Heart right ventricle (tissue), 16 donors: Measurements from ENCODE around the gene ALLC. TPM values are rescaled to one million over a fixed set of nuclear protein-coding genes. Genes with fewer than 3 reads are reported as not detected.

Experiments
- ATAC-seq, 8 donors: fragments of 200-7000 bp; cut with Tn5 transposase; one replicate each; pipeline ENCODE4 v1.9.1; 2020; ENCODE audit warnings: mild to moderate bottlenecking in 8 of 8, moderate library complexity in 8 of 8, moderate number of reproducible peaks in 1 of 8
- DNase-seq, 2 donors: peaks; one replicate each; pipeline ENCODE4 v3.0.0-alpha.2; 2020
- H3K27ac ChIP-seq, 10 donors: fragments of 200-600 bp; sonication (generic) in 2 of 10; one replicate each; pipeline versions ENCODE4 v1.5.0 to v1.8.0; 2020 to 2022; ENCODE audit warnings: mild to moderate bottlenecking in 3 of 10
- H3K27me3 ChIP-seq, 7 donors: fragments of 200-600 bp; one replicate each; pipeline ENCODE4 v1.8.0; 2021 to 2022; ENCODE audit warnings: mild to moderate bottlenecking in 2 of 7
- H3K36me3 ChIP-seq, 9 donors: fragments of 200-600 bp; sonication (generic) in 1 of 9; one replicate each; pipeline versions ENCODE4 v1.5.0 to v1.8.0; 2020 to 2022; ENCODE audit warnings: mild to moderate bottlenecking in 2 of 9
- H3K4me1 ChIP-seq, 9 donors: fragments of 200-600 bp; sonication (generic) in 1 of 9; one replicate each; pipeline versions ENCODE4 v1.5.0 to v1.8.0; 2020 to 2022; ENCODE audit warnings: mild to moderate bottlenecking in 4 of 9
- H3K4me3 ChIP-seq, 10 donors: fragments of 200-600 bp; sonication (generic) in 2 of 10; one replicate each; pipeline versions ENCODE4 v1.5.0 to v1.8.0; 2020 to 2022; ENCODE audit warnings: mild to moderate bottlenecking in 7 of 10, moderate library complexity in 2 of 10
- H3K9me3 ChIP-seq, 11 donors: fragments of 200-600 bp in 10 of 11; sonication (generic) in 2 of 11; one replicate each; pipeline versions ENCODE4 v1.5.0 to v1.8.0; 2013 to 2022; ENCODE audit warnings: mild to moderate bottlenecking in 2 of 11, control low read depth in 1 of 11, moderate library complexity in 1 of 11
- WGBS, 2 donors: extraction: QIAGEN DNeasy Blood & Tissue Kit; methylation state at CpG; one replicate each; pipeline ENCODE4 v1.1.7; 2013; ENCODE audit warnings: inconsistent platforms in 1 of 2; 5-methylcytosine and 5-hydroxymethylcytosine counted together
- intact Hi-C, 10 donors: fragments of 100-400 bp; cut with DNase I; formaldehyde crosslinking; loops; one replicate each; pipeline versions ENCODE4 v1.11.1 to v1.14.2; 2022
- polyA plus RNA-seq, 2 donors: library from polyadenylated mRNA; stranded (reverse); fragments of 200-250 nt; gene quantifications; one replicate each; pipeline ENCODE4 v1.2.3, GENCODE V29; 2013
- total RNA-seq, 10 donors: library from RNA; stranded (reverse); fragmentation: NEBNext Ultra II Directional in 3 of 10; extraction: Animal tissue kit (Norgen Biotek cat#: 25700) in 3 of 10; gene quantifications; one replicate each; pipeline versions ENCODE4 v1.2.1 to v1.2.4, GENCODE V29; 2021 to 2023
- TF ChIP-seq, protein P1 (sequence below), 9 donors: fragments of 200-600 bp; sonication (generic) in 2 of 9; IDR thresholded peaks; one replicate each; pipeline versions ENCODE4 v1.5.0 to v1.8.0; 2021 to 2022; ENCODE audit warnings: antibody characterized with exemption in 9 of 9, mild to moderate bottlenecking in 5 of 9, moderate library complexity in 1 of 9
- donor health status: Arrhythmogenic right ventricular cardiomyopathy.
- donor health status: ischemic (EF 13 %, LVEDD 7.1; RV severe dilation, severe dysfunction).
- donor health status: healthy with polysubstance abuse.
- donor health status: DM: no; HTN: yes; CAD: no.
- donor health status: DM: no; HTN: no; CAD: no.
- donor health status: ischemic (EF 25% LVEDD 6.9; RV normal size, moderate dysfunction).
- donor health status: ischemic (EF 25% LVEDD 5.7; RV mildly dilated, moderate dysfunction).
- donor health status: healthy.
- donor health status: DM: yes; HTN: yes; CAD: no.
- donor health status: Ischemic cardiomyopathy.
- donor health status: ischemic (EF 35%, LVEDD 5.7; RV mildly dilated, moderate dysfunction).
- donor health status: nonischemic (EF 11% LVEDD 7.7; RV severe dilation, severe dysfunction).
- donor health status: DM: yes; HTN: yes; CAD: no.
- donor health status: PGD.
- donor health status: ischemic (EF 29% LVEDD 5.4; RV normal size, mild dysfunction).
- donor health status: nonischemic (EF 23%, LVEDD 6.1; RV moderate dilation, normal function).

The ALLC gene
- total and polyA plus RNA-seq, 12 donors: 0.59 TPM; not detected in 11

DNA sequence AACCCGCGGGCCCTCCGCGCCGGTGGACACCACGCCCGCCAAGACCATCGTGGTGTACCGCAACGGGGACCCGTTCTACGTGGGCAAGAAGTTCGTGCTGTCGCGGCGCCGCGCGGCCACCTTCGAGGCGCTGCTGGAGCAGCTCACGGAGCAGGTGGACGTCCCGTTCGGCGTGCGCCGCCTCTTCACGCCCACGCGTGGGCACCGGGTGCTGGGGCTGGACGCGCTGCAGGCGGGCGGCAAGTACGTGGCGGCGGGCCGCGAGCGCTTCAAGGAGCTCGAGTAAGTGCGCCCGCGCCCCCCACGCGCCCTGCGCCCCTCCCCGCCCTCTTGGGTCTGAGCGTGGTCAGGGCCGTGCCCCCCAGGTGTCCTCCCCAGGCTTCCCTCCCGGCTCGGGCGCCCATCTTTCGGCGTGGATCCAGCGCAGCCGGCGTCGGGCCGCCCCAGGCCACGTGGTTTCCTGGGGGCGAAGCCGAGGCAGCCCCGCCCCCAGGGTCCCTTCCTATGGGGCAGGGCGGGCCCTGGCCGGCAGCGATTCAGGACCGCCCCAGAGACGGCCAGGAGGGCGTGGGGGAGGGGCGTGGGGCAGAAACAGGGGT lies 45.9 kb downstream of the ALLC start:
- DNase-seq: no peak
- peaks cover 0 to 4% (median 0%) of the 10 kb centered on the region in 11 donors for H3K9me3 ChIP-seq
- no peaks in the 10 kb centered on the region for H3K36me3 ChIP-seq
- intact Hi-C loops: no loop called here
- peak overlapping the region in 2 of 10 donors; percentile 10 to 11 for H3K4me3 ChIP-seq
- H3K27ac ChIP-seq: no peak overlapping the region
- H3K27me3 ChIP-seq: peaks cover 9 to 65% (median 43%) of the 10 kb centered on the region in 7 donors
- ATAC-seq: peak in 1 of 8 donors; percentile 12
- peaks cover 0 to 5% (median 0%) of the 10 kb centered on the region in 9 donors for H3K4me1 ChIP-seq
- 21 to 28% methylated on average over 64 to 73 of the region's 73 CpGs for WGBS, 2 donors
- TF ChIP-seq, protein P1, sequence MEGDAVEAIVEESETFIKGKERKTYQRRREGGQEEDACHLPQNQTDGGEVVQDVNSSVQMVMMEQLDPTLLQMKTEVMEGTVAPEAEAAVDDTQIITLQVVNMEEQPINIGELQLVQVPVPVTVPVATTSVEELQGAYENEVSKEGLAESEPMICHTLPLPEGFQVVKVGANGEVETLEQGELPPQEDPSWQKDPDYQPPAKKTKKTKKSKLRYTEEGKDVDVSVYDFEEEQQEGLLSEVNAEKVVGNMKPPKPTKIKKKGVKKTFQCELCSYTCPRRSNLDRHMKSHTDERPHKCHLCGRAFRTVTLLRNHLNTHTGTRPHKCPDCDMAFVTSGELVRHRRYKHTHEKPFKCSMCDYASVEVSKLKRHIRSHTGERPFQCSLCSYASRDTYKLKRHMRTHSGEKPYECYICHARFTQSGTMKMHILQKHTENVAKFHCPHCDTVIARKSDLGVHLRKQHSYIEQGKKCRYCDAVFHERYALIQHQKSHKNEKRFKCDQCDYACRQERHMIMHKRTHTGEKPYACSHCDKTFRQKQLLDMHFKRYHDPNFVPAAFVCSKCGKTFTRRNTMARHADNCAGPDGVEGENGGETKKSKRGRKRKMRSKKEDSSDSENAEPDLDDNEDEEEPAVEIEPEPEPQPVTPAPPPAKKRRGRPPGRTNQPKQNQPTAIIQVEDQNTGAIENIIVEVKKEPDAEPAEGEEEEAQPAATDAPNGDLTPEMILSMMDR (IDR thresholded peaks at IDR 0.05): no peak

DNA sequence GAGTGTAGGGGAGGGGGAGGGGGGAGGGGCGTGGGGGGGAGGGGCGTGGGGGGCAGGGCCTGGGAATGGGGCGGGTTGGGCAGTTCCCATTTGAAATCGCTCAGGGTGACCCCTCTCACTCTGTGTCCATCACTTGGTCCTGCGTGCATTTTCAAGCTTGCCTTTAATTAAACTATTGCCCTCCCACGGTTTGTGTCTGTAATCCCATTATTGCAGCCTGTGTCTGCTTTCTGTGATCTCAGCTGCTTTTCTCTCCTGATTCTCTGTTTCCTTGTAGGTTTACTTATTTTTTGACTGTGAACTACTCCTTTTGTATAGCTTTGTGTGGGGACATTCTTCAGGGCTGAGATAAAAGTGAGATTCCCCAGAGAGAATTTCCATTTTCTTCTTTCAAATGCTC lies 46.7 kb downstream of the ALLC start:
- intact Hi-C loops: no loop called here
- Histone ChIP-seq H3K9me3 (no peaks in the 10 kb centered on the region), H3K4me1 (peaks cover 0 to 5% (median 0%) of the 10 kb centered on the region in 9 donors), H3K36me3 (no peaks in the 10 kb centered on the region), H3K27ac (no peak overlapping the region), H3K4me3 (no peak overlapping the region), H3K27me3 (peaks cover 9 to 73% (median 52%) of the 10 kb centered on the region in 7 donors)
- ATAC-seq: no peak
- whole genome bisulfite sequencing, 2 donors: 20 to 31% methylated on average over 4 of the region's 6 CpGs
- DNase-seq: no peak
- TF ChIP-seq, protein P1 (IDR thresholded peaks at IDR 0.05): no peak

DNA sequence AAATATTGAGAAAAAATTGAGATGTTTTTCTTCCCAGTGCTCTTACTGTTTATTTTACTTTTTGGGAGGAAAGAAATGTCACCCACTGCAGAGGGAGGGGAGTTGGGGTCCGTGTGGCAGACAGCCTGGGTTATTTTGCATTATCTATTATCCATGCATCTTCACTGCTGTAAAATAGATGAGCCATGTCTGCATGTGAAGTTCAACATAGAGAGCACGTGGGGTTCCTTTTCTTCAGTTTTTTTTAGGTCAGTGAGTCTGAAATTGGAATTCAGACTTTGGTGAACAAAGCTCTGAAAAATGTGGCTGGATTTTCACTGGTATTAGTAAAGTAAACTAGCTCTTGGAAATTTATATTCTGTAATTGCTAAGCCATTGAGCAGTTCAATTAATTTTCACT lies 47.8 kb downstream of the ALLC start:
- WGBS, 2 donors: 33 to 42% methylated on average over 2 of the region's 2 CpGs
- H3K4me3 ChIP-seq: no peak overlapping the region
- no peak for DNase-seq
- H3K36me3 ChIP-seq: no peaks in the 10 kb centered on the region
- peaks cover 0 to 5% (median 0%) of the 10 kb centered on the region in 9 donors for H3K4me1 ChIP-seq
- no peak overlapping the region for H3K27ac ChIP-seq
- no peaks in the 10 kb centered on the region for H3K9me3 ChIP-seq
- TF ChIP-seq, protein P1 (IDR thresholded peaks at IDR 0.05): no peak
- no peak for ATAC-seq
- intact Hi-C loops: no loop called here
- peaks cover 9 to 80% (median 54%) of the 10 kb centered on the region in 7 donors for H3K27me3 ChIP-seq

GRCh38 chr2:3706892-3707291 lies 48.9 kb downstream of the ALLC start:
- 65 to 74% methylated on average over 5 of the region's 5 CpGs for WGBS, 2 donors
- TF ChIP-seq, protein P1 (IDR thresholded peaks at IDR 0.05): no peak
- H3K27ac ChIP-seq: peak overlapping the region in 1 of 10 donors; percentile 9
- H3K4me1 ChIP-seq: peaks cover 0 to 5% (median 0%) of the 10 kb centered on the region in 9 donors
- intact Hi-C loops: no loop called here
- H3K36me3 ChIP-seq: no peaks in the 10 kb centered on the region
- no peak overlapping the region for H3K4me3 ChIP-seq
- peaks cover 9 to 80% (median 48%) of the 10 kb centered on the region in 7 donors for H3K27me3 ChIP-seq
- H3K9me3 ChIP-seq: no peaks in the 10 kb centered on the region
- DNase-seq: no peak
- peak in 1 of 8 donors; percentile 44 for ATAC-seq
